Measurements from ENCODE around the gene RPH3AL.
"Not testable (repeated sequence)": the region's sequence is repeated elsewhere in the genome, so short reads cannot be mapped to it uniquely, and the experiment has no call there.

Gene RPH3AL

DNA sequence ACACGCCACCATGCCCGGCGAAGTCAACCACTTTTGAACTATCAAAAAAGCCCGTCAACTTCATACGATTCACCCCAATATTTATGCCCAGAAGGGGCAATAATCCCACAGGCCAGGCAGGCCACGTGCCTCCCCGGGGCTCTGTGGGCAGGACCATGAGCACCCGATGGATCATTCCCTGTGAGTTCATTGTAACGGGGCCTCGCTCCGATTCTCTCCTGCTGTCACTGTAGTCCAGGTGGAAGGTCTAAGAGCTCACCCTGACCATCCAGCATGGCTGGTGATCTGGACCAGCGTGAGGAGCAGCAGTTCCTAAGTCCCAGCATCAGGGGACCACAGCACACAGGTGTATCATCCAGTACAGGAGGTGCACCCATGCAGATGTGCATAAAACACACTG, 93.7 kb downstream of the RPH3AL start:
- DNase-seq: no peak

DNA sequence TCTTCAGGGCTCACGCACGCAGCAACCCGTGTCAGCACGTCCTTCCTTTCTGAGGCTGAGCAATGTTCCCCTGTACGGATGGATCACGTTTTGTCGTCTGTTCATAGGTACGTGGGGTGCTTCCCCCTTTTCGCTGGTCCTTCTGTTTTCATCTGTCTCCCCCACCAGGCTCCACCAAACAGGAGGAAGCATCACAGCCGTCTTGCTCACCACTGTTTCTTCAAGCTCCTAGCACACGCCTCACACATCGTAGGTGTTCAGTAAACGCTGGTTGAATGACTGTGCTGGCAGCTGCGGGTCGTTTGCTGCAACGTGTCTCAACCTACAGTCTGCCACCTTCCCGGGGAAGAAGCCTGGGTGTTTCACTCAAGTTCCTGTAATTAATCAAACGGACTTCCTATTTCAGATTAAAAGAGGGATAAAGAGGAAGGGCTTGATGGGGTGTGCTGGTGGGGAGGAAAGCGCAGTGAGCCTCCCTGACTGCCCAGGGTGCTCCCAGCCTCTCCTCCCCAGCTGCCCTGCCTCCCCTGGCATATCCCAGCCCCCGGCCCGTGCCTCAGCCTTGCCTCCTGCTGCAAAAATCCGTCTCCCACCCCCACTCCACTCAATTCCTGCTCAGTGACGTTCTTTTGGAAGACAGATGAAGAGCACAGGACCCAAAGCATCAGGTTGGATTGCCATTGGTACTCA, 94.4 kb downstream of the RPH3AL start:
- DNase-seq: no peak

- no peak for DNase-seq
Observed at GRCh38 chr17:253091-253846, 99.3 kb downstream of the RPH3AL start.

DNA sequence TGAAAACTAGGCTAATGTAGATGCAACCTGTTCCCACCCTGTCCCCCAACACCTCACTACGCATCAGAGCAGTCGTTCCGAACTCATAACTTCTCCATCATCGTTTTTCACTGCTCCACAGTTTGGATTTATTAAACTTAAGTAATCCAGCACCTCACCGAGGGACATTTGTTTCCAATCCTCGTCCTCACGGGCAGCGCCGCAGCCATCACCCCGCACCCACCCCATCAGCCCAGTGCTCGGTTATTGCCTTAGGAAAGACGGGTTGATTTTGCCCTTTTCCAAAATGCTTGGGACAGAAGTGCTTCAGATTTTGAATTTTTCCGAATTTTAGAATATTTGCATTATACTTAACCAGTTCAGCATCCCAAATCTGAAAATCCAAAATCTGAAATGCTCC, 100.2 kb downstream of the RPH3AL start:
- DNase-seq: no peak

- no peak for DNase-seq
Observed at GRCh38 chr17:251531-251930, 101.1 kb downstream of the RPH3AL start.

DNA sequence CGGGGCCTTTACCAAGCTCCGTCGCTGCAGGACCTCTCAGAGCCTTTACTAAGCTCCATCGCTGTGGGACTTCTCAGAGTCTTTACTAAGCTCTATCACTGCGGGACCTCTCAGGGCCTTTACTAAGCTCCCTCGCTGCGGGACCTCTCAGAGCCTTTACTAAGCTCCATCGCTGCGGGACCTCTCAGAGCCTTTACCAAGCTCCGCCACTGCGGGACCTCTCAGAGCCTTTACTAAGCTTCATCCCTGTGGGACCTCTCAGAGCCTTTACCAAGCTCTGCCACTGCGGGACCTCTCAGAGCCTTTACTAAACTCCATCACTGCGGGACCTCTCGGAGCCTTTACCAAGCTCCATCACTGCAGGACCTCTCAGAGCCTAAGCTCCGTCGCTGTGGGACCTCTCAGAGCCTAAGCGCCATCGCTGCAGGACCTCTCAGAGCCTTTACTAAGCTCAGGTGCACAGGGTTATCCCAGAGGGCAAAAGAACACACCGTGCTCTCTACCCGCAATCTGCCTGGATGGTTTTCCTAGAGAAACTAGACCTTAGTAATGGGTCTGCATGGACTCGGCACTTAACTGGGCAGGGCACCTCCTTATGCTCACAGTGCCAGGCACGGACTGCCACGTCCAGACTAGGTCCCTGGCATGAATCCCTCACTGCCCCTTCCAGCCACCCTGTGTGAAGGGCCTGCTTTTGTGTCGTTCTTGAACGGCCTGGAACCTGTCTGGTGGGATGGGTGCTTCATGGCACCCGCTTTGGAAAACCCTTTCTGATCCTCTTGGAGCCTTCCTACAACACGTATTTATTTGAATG, 101.9 kb downstream of the RPH3AL start:
- DNase-seq: no peak

DNA sequence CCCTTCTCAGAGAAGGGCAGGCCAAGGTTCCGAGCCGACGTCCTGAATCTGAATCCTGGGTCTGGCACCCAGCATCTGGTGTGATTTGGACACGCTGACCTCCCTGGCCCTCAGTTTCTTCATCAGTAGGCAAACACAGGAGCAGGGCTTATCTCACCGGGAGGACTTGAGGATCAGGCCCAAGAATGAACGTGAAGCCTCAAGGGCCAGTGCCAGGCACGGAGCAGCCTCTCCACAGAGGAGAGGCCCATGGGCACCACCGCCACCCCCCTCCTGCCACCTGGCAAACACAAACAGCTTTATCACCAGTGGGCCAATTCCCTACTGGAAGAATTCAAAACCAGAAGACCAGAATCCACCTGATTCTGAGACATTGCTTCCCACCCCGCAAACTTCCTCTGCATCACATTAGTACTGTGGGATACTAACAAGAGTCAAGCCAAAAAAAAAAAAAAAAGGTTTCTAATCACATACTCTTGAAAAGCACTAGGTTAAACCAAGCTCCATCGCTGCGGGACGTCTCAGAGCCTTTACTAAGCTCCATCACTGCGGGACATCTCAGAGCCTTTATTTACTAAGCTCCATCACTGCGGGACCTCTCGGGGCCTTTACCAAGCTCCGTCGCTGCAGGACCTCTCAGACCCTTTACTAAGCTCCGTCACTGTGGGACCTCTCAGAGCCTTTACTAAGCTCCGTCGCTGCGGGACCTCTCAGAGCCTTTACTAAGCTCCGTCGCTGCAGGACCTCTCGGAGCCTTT, 103.2 kb downstream of the RPH3AL start:
- no peak for DNase-seq

GRCh38 chr17:248337-249235, 104.0 kb downstream of the RPH3AL start:
- no peak for DNase-seq

- DNase-seq: no peak
Observed at GRCh38 chr17:247767-248166, 104.8 kb downstream of the RPH3AL start.

DNA sequence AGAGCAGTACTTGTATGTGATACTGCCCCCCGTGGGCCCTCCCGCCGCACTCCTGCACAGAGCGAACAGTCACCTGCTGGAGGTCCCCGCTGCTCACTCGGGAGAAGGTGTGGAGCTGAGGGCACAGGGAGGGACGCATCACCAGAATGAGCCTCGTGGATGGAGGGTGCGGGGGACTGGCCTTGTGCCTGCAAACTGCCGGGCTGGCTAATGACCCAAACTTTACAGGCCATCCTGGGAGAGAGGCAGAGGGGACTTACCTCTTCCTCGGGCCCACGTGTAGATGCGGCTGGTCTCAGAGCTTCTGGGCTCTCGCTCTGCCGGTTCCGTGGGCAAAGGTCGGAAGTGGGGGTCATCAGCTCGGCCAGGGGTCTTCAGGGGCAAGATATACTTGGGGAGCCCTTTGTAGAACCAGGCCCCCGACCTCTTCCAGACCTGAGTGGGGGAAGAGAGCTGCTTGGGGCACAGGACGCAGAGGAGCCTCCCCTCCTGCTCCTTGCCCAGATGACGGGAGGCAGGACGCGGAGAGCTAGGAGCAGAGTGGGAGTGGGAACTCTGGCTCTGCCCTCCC, 105.7 kb downstream of the RPH3AL start:
- no peak for DNase-seq

DNA sequence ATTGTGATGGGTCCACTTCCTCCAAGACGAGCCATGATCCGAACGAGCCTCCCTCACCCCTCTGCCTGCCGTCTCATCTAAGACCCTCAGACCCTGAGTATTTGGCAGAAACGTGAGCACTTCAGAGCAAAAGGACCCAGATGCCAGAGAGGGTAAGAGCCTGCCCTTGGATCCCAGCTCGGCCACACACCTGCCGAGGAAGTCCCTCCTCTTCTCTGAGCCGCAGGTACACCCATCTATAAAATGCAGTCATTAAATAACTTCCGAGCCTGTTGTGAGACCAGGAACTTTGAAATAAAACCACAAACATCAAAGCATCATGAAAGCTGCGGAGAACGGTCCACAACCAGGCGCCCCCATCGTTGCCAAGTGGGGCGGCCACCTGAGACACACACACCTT, 106.4 kb downstream of the RPH3AL start:
- no peak for DNase-seq

GRCh38 chr17:245611-246010, 107.0 kb downstream of the RPH3AL start:
- no peak for DNase-seq

DNA sequence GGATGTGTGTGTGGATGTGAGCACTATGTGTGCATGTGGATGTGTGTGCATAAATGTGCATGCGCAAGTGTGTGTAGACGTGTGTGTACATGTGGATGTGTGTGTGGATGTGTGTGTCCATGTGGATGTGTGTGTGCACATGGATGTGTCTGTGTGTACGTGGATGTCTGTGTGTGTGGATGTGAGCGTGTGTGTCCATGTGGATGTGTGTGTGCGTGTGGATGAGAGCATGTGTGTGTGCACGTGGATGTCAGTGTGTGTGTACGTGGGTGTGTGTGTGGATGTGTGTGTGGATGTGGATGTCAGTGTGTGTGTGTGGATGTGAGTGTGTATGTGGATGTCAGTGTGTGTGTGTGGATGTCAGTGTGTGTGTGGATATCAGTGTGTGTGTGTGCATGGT, 107.6 kb downstream of the RPH3AL start:
- no peak for DNase-seq

- not testable (repeated sequence) for DNase-seq
Observed at GRCh38 chr17:243924-244323, 108.7 kb downstream of the RPH3AL start.

- no peak for DNase-seq
Observed at GRCh38 chr17:238964-239259, 113.7 kb downstream of the RPH3AL start.

DNA sequence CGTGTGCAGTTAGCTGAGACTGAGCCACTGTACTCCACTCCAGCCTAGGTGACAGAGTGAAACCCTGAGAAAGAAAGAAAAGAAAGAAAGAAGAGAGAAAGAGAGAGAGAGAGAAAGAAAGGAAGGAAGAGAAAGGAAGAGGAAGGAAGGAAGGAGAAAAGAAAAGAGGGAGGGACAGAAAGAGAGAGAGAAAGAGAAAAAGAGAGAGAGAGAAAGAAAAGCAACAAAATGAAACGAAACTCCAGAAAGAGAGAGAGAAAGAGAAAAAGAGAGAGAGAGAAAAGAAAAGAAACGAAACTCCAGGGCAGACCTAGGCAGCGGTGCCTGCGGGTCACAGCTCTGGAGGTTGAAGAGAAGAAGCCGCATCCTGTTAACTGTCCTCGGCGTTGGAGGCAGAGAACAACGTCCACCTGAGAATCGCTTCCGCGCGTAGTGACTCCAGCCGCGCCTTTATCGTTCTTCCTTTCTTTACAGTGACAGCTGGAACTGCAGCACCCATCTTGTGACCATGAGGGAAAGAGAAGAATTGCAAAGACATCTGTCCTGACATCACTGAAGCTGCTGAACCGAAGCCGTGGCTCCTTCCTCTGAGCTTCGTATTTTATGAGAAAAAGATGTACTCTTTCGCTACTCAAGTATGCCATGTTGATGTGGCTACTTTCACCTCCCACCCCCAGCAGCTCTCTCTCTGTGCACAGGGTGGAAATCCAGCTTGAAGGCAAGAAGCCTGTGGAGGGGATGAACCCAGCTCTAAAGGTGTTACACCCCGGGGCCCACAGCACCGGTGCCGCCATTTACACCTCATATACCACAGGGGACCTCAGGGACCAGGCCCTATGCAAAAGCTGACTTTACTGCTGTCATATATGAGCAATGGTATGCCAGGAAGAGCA, 114.3 kb downstream of the RPH3AL start:
- DNase-seq: no peak

DNA sequence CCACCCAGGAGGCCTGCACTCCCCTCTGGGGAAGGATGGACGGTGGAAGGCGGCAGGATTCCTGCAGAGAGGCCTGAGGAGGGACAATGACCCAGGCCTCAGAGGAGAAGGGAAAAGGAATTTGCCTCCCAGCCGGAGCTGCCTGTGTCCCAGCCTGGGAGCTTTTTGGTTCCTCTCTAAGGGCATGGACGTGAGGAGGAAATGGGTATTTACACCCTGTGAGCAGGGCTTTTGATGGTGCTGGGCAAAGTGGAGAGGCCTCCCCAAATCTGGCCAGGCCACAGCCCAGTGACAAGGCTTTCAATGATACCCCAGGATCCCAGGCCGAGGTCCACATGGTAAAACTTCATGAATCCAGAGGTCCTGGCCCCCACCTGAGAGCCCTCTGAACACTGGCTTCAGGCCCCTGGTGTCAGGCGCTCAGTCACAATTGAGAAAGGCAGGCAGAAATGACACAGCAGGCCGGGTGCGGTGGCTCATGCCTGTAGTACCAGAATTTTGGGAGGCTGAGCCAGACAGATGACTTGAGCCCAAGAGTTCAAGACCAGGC, 115.1 kb downstream of the RPH3AL start:
- DNase-seq: no peak

DNA sequence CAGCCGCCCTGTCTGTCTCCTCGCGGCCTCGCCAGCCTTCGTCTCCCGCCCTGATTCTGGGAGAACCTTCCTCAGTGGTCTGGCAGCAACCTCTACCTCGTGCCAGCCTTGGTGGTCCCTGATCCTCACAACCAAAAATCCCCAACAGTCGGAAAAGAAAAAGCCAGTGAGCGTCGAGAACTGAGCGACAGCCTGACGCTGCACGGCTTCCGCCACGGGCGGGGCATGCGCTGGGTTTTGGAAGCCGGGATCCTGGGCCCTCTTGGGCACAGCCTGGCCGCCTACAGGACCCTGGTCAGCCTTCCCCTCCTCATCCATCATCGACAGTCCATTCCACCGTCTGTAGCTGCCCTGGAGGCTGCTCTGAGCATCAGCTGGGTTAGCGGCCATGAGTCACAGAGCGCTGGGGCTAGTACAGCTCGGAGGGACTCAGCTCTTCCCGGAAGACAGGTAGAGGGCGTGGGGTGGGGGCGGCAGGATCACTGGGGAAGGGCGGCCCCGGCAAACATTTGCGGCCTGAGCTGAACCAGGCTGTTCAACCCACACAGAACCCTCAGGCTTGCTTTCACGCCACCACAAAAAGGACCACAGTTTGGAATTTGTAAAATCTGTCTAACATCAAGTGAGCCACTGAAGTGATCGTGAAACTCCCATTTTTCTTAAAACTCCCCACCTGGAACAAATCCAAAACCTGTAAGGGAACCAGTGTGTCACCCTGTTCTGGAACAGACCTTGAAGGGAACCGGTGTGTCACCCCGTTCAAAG, 115.8 kb downstream of the RPH3AL start:
- no peak for DNase-seq

DNA sequence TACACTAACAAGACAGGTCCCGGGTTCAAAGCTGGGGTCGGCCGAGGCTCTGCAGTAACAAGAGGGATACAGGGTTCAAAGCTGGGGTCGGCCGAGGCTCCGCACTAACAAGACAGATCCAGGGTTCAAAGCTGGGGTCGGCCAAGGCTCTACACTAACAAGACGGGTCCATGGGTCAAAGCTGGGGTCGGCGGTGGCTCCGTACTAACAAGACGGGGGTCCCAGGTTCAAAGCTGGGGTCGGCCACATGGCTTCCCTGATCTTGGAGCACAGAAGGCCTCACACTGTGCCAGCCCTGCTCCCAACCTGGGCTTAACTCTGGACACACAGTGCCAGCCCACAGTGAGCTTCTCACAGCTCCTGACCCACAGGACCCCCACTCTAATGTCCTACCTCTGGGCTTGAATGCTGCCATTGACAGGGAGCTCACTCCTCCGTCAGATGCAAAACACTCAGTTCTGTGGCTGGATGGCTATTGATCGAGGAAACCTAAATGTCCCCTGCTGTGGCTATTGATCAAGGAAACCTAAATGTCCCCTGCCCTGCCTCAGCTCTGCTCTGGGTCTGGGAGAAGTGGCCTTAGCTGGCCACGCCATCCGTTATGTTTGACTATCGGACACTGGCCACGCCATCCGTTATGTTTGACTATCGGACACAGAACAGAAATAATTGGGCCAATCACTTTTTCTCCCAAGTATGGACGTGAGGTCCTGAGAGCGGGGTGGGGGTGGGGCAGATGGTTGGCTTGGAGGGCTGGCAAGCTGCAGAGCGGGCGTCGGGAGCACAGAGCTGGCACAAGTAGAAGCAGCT, 116.6 kb downstream of the RPH3AL start:
- DNase-seq: no peak

Measured in retina (tissue), 1 donor.